ENCODE measurements around the gene ATL2.
A peak's percentile ranks its signal among the peaks of the same experiment; 100 is the strongest.
"Not testable (repeated sequence)": the region's sequence is repeated elsewhere in the genome, so short reads cannot be mapped to it uniquely, and the experiment has no call there.

The ATL2 gene

GRCh38 chr2:38322224-38322914, 54.7 kb downstream of the ATL2 start:
- DNase-seq = no peak

- not testable (repeated sequence) for DNase-seq
Observed at GRCh38 chr2:38319240-38319639, 57.8 kb downstream of the ATL2 start.

GRCh38 chr2:38317725-38318124, 59.3 kb downstream of the ATL2 start:
- DNase-seq = no peak

- DNase-seq = no peak
Observed at GRCh38 chr2:38315707-38316333, 61.3 kb downstream of the ATL2 start.

- DNase-seq = no peak
Observed at GRCh38 chr2:38308821-38309220, 68.3 kb downstream of the ATL2 start.

GRCh38 chr2:38301969-38302702, 74.9 kb downstream of the ATL2 start:
- no peak for DNase-seq

- peak; percentile 16 for DNase-seq
Observed at GRCh38 chr2:38301340-38301968, 75.6 kb downstream of the ATL2 start.

GRCh38 chr2:38298539-38298938, 78.5 kb downstream of the ATL2 start:
- DNase-seq = no peak

- no peak for DNase-seq
Observed at GRCh38 chr2:38296197-38296780, 80.8 kb downstream of the ATL2 start.

- DNase-seq = no peak
Observed at GRCh38 chr2:38294597-38294996, 82.5 kb downstream of the ATL2 start.

- no peak for DNase-seq
Observed at GRCh38 chr2:38293152-38293865, 83.8 kb downstream of the ATL2 start.

GRCh38 chr2:38290332-38290731, 86.7 kb downstream of the ATL2 start:
- no peak for DNase-seq

GRCh38 chr2:38284971-38285370, 92.1 kb downstream of the ATL2 start:
- DNase-seq = no peak

- DNase-seq = no peak
Observed at GRCh38 chr2:38281095-38281742, 95.9 kb downstream of the ATL2 start.

- no peak for DNase-seq
Observed at GRCh38 chr2:38279201-38279600, 97.9 kb downstream of the ATL2 start.

- not testable (repeated sequence) for DNase-seq
Observed at GRCh38 chr2:38278117-38278438, 99.0 kb downstream of the ATL2 start.

GRCh38 chr2:38277245-38278116, 99.6 kb downstream of the ATL2 start:
- DNase-seq = no peak

- DNase-seq = no peak
Observed at GRCh38 chr2:38274286-38275276, 102.5 kb downstream of the ATL2 start.

- no peak for DNase-seq
Observed at GRCh38 chr2:38271697-38272096, 105.4 kb downstream of the ATL2 start.

GRCh38 chr2:38269421-38269820, 107.7 kb downstream of the ATL2 start:
- no peak for DNase-seq
